C4-2B (cell line): ENCODE results near the gene NCAPD3.

Source experiments
- CTCF ChIP-seq: fragments of 450-650 bp; conservative IDR thresholded peaks from 2 replicates; pipeline ENCODE4 v1.5.1; 2017; ENCODE audit warnings: mild to moderate bottlenecking
- ZFX ChIP-seq: fragments of 450-650 bp; IDR thresholded peaks from 2 replicates; pipeline ENCODE4 v1.6.1; 2017

GRCh38 chr11:134142536-134142935 is 81.2 kb downstream of the NCAPD3 start:
- no peak for TF ChIP-seq CTCF
- TF ChIP-seq ZFX, result no peak
